HepG2 (cell line): Measurements from ENCODE around the gene PRR23B.

Source experiments
- EP300 ChIP-seq, 3 experiments: sonication (generic) in 1 of 3; formaldehyde crosslinking in 1 of 3; IDR thresholded peaks; 2 replicates each; pipeline versions ENCODE4 v1.5.1 to v1.6.1; 2011 to 2020; ENCODE audit warnings: low read depth in 2 of 3, low read length in 2 of 3, borderline replicate concordance in 1 of 3, improper control_type of control experiment in 1 of 3, mild to moderate bottlenecking in 1 of 3, missing genetic modification reagents in 1 of 3, moderate library complexity in 1 of 3
- FOXJ3 ChIP-seq: sonication (generic); formaldehyde crosslinking; IDR thresholded peaks from 2 replicates; pipeline ENCODE4 v1.4.0; 2020; ENCODE audit warnings: missing genetic modification reagents, mild to moderate bottlenecking, borderline replicate concordance
- ZNF136 ChIP-seq: sonication (generic); formaldehyde crosslinking; IDR thresholded peaks from 2 replicates; pipeline ENCODE4 v1.8.1; 2022; ENCODE audit warnings: low read depth, mild to moderate bottlenecking, moderate library complexity, missing genetic modification reagents
- TF ChIP-seq, protein P1 (sequence below): sonication (generic); formaldehyde crosslinking; IDR thresholded peaks from 2 replicates; pipeline ENCODE4 v1.5.0; 2020; ENCODE audit warnings: mild to moderate bottlenecking, missing genetic modification reagents, moderate library complexity
- TF ChIP-seq, protein P2 (sequence below): sonication (generic); formaldehyde crosslinking; IDR thresholded peaks from 2 replicates; pipeline ENCODE4 v1.5.0; 2020; ENCODE audit warnings: missing genetic modification reagents, mild to moderate bottlenecking, borderline replicate concordance

DNA sequence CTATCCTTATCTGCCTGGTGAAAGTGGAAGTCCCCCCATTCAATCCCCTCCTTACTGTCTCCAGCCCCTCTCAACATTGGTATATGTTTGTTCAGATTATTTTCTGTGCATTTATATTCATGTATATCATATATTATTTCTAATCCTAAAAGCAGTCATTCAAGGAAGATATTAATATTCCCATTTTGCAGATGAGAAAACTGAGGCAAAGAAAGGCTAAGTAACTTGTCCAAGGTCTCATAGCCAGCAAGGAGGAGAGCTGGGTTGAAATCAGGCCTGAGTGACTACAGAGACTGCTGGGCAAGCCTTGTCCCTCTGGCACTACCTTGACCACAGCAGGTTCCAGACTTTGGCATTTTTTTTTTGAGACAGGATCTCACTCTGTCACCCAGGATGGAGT, 44.7 kb downstream of the PRR23B start:
- TF ChIP-seq ZNF136 (CRISPR knock-in tag) = no peak
- no peak for TF ChIP-seq FOXJ3 (CRISPR knock-in tag)
- TF ChIP-seq, protein P1, sequence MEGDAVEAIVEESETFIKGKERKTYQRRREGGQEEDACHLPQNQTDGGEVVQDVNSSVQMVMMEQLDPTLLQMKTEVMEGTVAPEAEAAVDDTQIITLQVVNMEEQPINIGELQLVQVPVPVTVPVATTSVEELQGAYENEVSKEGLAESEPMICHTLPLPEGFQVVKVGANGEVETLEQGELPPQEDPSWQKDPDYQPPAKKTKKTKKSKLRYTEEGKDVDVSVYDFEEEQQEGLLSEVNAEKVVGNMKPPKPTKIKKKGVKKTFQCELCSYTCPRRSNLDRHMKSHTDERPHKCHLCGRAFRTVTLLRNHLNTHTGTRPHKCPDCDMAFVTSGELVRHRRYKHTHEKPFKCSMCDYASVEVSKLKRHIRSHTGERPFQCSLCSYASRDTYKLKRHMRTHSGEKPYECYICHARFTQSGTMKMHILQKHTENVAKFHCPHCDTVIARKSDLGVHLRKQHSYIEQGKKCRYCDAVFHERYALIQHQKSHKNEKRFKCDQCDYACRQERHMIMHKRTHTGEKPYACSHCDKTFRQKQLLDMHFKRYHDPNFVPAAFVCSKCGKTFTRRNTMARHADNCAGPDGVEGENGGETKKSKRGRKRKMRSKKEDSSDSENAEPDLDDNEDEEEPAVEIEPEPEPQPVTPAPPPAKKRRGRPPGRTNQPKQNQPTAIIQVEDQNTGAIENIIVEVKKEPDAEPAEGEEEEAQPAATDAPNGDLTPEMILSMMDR (CRISPR knock-in tag) = no peak
- no peak for TF ChIP-seq EP300 (IDR thresholded peaks at IDR 0.05; ENCODE audit: low read depth in 2 of 2, low read length in 2 of 2)
- TF ChIP-seq EP300 (CRISPR knock-in tag; IDR thresholded peaks at IDR 0.05; ENCODE audit: borderline replicate concordance) = no peak
- TF ChIP-seq, protein P2, sequence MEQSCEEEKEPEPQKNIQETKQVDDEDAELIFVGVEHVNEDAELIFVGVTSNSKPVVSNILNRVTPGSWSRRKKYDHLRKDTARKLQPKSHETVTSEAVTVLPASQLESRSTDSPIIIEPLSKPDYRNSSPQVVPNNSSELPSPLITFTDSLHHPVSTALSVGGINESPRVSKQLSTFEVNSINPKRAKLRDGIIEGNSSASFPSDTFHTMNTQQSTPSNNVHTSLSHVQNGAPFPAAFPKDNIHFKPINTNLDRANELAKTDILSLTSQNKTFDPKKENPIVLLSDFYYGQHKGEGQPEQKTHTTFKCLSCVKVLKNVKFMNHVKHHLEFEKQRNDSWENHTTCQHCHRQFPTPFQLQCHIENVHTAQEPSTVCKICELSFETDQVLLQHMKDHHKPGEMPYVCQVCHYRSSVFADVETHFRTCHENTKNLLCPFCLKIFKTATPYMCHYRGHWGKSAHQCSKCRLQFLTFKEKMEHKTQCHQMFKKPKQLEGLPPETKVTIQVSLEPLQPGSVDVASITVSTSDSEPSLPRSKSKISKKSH (CRISPR knock-in tag) = no peak
